OCI-LY3 (cell line): Measurements from ENCODE around the gene ADAMTSL5.

Source experiments
- H2AFZ ChIP-seq: fragments of 200-600, 300-600 bp; shearing (Covaris generic); 2 replicates; pipeline ENCODE4 v1.6.0; 2014; ENCODE audit warnings: antibody characterized with exemption, low read depth, low read length
- H3K27ac ChIP-seq: fragments of 200-600, 300-600 bp; sonication (generic); 2 replicates; pipeline ENCODE4 v1.5.1; 2014; ENCODE audit warnings: mild to moderate bottlenecking, low read length, moderate library complexity, mixed read lengths
- H3K27me3 ChIP-seq: fragments of 200-600, 300-600 bp; sonication (generic); 2 replicates; pipeline ENCODE4 v1.6.1; 2014; ENCODE audit warnings: low read depth, low read length, mixed read lengths
- H3K36me3 ChIP-seq: fragments of 200-600, 300-600 bp; sonication (generic); replicated peaks from 2 replicates; pipeline ENCODE3; 2014; ENCODE audit warnings: low read depth, low read length, mixed read lengths
- H3K4me1 ChIP-seq: fragments of 300-600, 200-600 bp; sonication (generic); 2 replicates; pipeline ENCODE4 v1.6.1; 2014; ENCODE audit warnings: low read length, mixed read lengths
- H3K4me2 ChIP-seq: fragments of 200-600, 300-600 bp; sonication (generic); 2 replicates; pipeline ENCODE4 v1.6.1; 2014; ENCODE audit warnings: low read length, mixed read lengths
- H3K4me3 ChIP-seq: fragments of 300-600, 200-600 bp; sonication (generic); 2 replicates; pipeline ENCODE4 v1.5.1; 2014; ENCODE audit warnings: antibody characterized with exemption, mild to moderate bottlenecking, low read length, moderate library complexity
- H3K79me2 ChIP-seq: fragments of 300-600, 200-600 bp; shearing (Covaris generic); 2 replicates; pipeline ENCODE4 v1.6.1; 2014; ENCODE audit warnings: mild to moderate bottlenecking, low read length, mixed read lengths
- H3K9ac ChIP-seq: fragments of 300-600, 200-600 bp; shearing (Covaris generic); 2 replicates; pipeline ENCODE4 v1.6.0; 2014; ENCODE audit warnings: mild to moderate bottlenecking, low read length, moderate library complexity
- H3K9me3 ChIP-seq: fragments of 200-600, 300-600 bp; shearing (Covaris generic); 2 replicates; pipeline ENCODE4 v1.6.1; 2014; ENCODE audit warnings: low read length, mixed read lengths; ENCODE audit not compliant: insufficient read depth
- H4K20me1 ChIP-seq: fragments of 200-600, 300-600 bp; sonication (generic); 2 replicates; pipeline ENCODE4 v1.6.1; 2016; ENCODE audit warnings: low read length, mixed read lengths; ENCODE audit not compliant: insufficient read depth
- CTCF ChIP-seq: fragments of 200-600, 300-600 bp; sonication (generic); IDR thresholded peaks from 2 replicates; pipeline ENCODE4 v1.5.1; 2014; ENCODE audit warnings: antibody characterized with exemption, low read length, low read depth
- EZH2phosphoT487 ChIP-seq: fragments of 200-600 bp; shearing (Covaris generic); IDR thresholded peaks from 2 replicates; pipeline ENCODE4 v1.6.1; 2018; ENCODE audit warnings: antibody characterized with exemption, mixed run types, low read depth

The ADAMTSL5 gene

GRCh38 chr19:1508507-1508856 lies 4.3 kb downstream of the ADAMTSL5 start:
- Histone ChIP-seq H3K79me2 (no peaks in the 10 kb centered on the region), H3K9ac (no peak overlapping the region), H3K36me3 (no peaks in the 10 kb centered on the region), H4K20me1 (no peaks in the 10 kb centered on the region), H3K4me1 (no peaks in the 10 kb centered on the region), H3K27ac (no peak overlapping the region), H3K4me3 (no peak overlapping the region), H3K27me3 (peaks cover 4% of the 10 kb centered on the region; the same call in 1 of the 2 replicates), H3K9me3 (no peaks in the 10 kb centered on the region), H3K4me2 (no peak overlapping the region), H2AFZ (no peak overlapping the region)
- TF ChIP-seq CTCF, result no peak
- no peak for TF ChIP-seq EZH2phosphoT487

- Histone ChIP-seq H3K79me2 (no peaks in the 10 kb centered on the region), H3K27ac (no peak overlapping the region), H3K9me3 (no peaks in the 10 kb centered on the region), H3K4me2 (no peak overlapping the region), H2AFZ (no peak overlapping the region), H3K4me1 (no peaks in the 10 kb centered on the region), H3K36me3 (no peaks in the 10 kb centered on the region), H4K20me1 (no peaks in the 10 kb centered on the region), H3K4me3 (no peak overlapping the region), H3K27me3 (peaks cover 4% of the 10 kb centered on the region; the same call in 1 of the 2 replicates), H3K9ac (no peak overlapping the region)
- no peak for TF ChIP-seq CTCF
- no peak for TF ChIP-seq EZH2phosphoT487
Observed at GRCh38 chr19:1507763-1508506, 4.9 kb downstream of the ADAMTSL5 start.

- peaks cover 4% of the 10 kb centered on the region; the same call in 1 of the 2 replicates for H3K27me3 ChIP-seq
- H3K4me1 ChIP-seq, result no peaks in the 10 kb centered on the region
- no peaks in the 10 kb centered on the region for H3K36me3 ChIP-seq
- no peaks in the 10 kb centered on the region for H4K20me1 ChIP-seq
- H3K4me3 ChIP-seq, result no peak overlapping the region
- H2AFZ ChIP-seq, result no peak overlapping the region
- H3K27ac ChIP-seq, result no peak overlapping the region
- H3K9ac ChIP-seq, result no peak overlapping the region
- TF ChIP-seq CTCF (no peak), EZH2phosphoT487 (no peak)
- H3K79me2 ChIP-seq, result no peaks in the 10 kb centered on the region
- H3K4me2 ChIP-seq, result no peak overlapping the region
- no peaks in the 10 kb centered on the region for H3K9me3 ChIP-seq
Observed at GRCh38 chr19:1507192-1507660, 5.6 kb downstream of the ADAMTSL5 start.

- no peak overlapping the region for H3K4me2 ChIP-seq
- peaks cover 4% of the 10 kb centered on the region; the same call in 1 of the 2 replicates for H3K27me3 ChIP-seq
- TF ChIP-seq CTCF (no peak), EZH2phosphoT487 (no peak)
- H3K4me1 ChIP-seq, result no peaks in the 10 kb centered on the region
- no peak overlapping the region for H3K4me3 ChIP-seq
- H3K36me3 ChIP-seq, result no peaks in the 10 kb centered on the region
- no peaks in the 10 kb centered on the region for H3K9me3 ChIP-seq
- H3K79me2 ChIP-seq, result no peaks in the 10 kb centered on the region
- H3K27ac ChIP-seq, result no peak overlapping the region
- no peaks in the 10 kb centered on the region for H4K20me1 ChIP-seq
- H2AFZ ChIP-seq, result no peak overlapping the region
- no peak overlapping the region for H3K9ac ChIP-seq
Observed at GRCh38 chr19:1505991-1506881, 6.6 kb downstream of the ADAMTSL5 start.
